Ovary (tissue), 9 donors: ENCODE results near the gene LRRC4C. TPM values are rescaled to one million over a fixed set of nuclear protein-coding genes. Genes with fewer than 3 reads are reported as not detected.

ENCODE experiments used
- DNase-seq, 5 donors: peaks; one replicate each; pipeline ENCODE4 v3.0.0-alpha.2; 2019 to 2020
- H3K27ac ChIP-seq, 2 donors: fragments of 200-600 bp; one replicate each; pipeline versions ENCODE4 v1.5.1 to v1.8.0; 2019 to 2022
- H3K27me3 ChIP-seq: fragments of 200-600 bp; one replicate; pipeline ENCODE4 v1.8.0; 2022
- H3K36me3 ChIP-seq: fragments of 200-600 bp; sonication (generic); one replicate; pipeline ENCODE4 v1.5.1; 2019
- H3K4me1 ChIP-seq: one replicate; pipeline ENCODE4 v1.8.1; 2013; ENCODE audit warnings: mild to moderate bottlenecking, moderate library complexity; ENCODE audit not compliant: insufficient read depth
- H3K4me3 ChIP-seq: fragments of 200-600 bp; sonication (generic); one replicate; pipeline ENCODE4 v1.5.1; 2017
- H3K9me3 ChIP-seq, 2 donors: fragments of 200-600 bp in 1 of 2; sonication (generic) in 1 of 2; one replicate each; pipeline versions ENCODE4 v1.5.1 to v1.8.1; 2013 to 2019; ENCODE audit warnings: mild to moderate bottlenecking in 1 of 2, moderate library complexity in 1 of 2
- CTCF ChIP-seq, 3 donors: fragments of 450-650 bp in 2 of 3; fragments of 200-600 bp in 1 of 3; IDR thresholded peaks; one replicate each; pipeline versions ENCODE4 v1.5.1 to v1.8.0; 2016 to 2022; ENCODE audit warnings: antibody characterized with exemption in 3 of 3, mild to moderate bottlenecking in 1 of 3
- EP300 ChIP-seq: sonication (generic); formaldehyde crosslinking; IDR thresholded peaks from one replicate; pipeline ENCODE4 v1.6.1; 2017; ENCODE audit warnings: antibody characterized with exemption
- POLR2A ChIP-seq: fragments of 450-650 bp; IDR thresholded peaks from one replicate; pipeline ENCODE4 v1.6.1; 2017; ENCODE audit warnings: antibody characterized with exemption, mild to moderate bottlenecking, moderate library complexity
- WGBS, 3 donors: extraction: QIAGEN DNeasy Blood & Tissue Kit in 1 of 3; methylation state at CpG; one replicate each; pipeline versions ENCODE4 v1.1.5 to v1.1.7; 2013 to 2017; 5-methylcytosine and 5-hydroxymethylcytosine counted together
- intact Hi-C, 4 donors: fragments of 100-400 bp; cut with DNase I; formaldehyde crosslinking; loops; one replicate each; pipeline versions ENCODE4 v1.11.0 to v1.15.1; 2022 to 2023
- polyA plus RNA-seq, 2 donors: library from polyadenylated mRNA; stranded (reverse); fragments of 200-250 nt in 1 of 2; fragments of 350-450 nt in 1 of 2; fragmentation: Illumina TruSeq in 1 of 2; extraction: RNeasy Lipid Tissue Mini Kit (QIAGEN cat#74804) in 1 of 2; gene quantifications; one replicate each; pipeline ENCODE4 v1.2.3, GENCODE V29; 2013 to 2014
- total RNA-seq, 7 donors: library from RNA; depleted of rRNA in 2 of 7; stranded (reverse); fragments of >200 nt in 2 of 7; fragmentation: NEBNext Ultra II Directional in 3 of 7; extraction: Animal tissue kit (Norgen Biotek cat#: 25700) in 3 of 7; gene quantifications; one replicate each; pipeline versions ENCODE4 v1.1.0 to v1.2.4, GENCODE V29; 2016 to 2023
- donor health status: DM: no; HTN: no; CAD: no; lungs with moderate emphysema.
- donor health status: DM: no; HTN: no; CAD: no.
- donor health status: Bipolar disorder and iron deficiency.
- donor health status: DM: yes; HTN: yes; CAD: no.
- donor health status: DM: no; HTN: no; CAD: no.
- donor health status: DM: yes; HTN: yes; CAD: no.

The LRRC4C gene
- total and polyA plus RNA-seq, 9 donors = 0.15 to 12.5 (median 0.78) TPM

GRCh38 chr11:40434926-40435325, 1024.5 kb downstream of the LRRC4C start:
- no peak for DNase-seq
- Histone ChIP-seq H3K9me3 (no peaks in the 10 kb centered on the region), H3K4me1 (no peaks in the 10 kb centered on the region), H3K27me3 (no peaks in the 10 kb centered on the region), H3K4me3 (no peak overlapping the region), H3K36me3 (no peaks in the 10 kb centered on the region), H3K27ac (no peak overlapping the region)
- no peak for TF ChIP-seq CTCF (IDR thresholded peaks at IDR 0.05)
- no peak for TF ChIP-seq POLR2A
- TF ChIP-seq EP300 = no peak
- WGBS, 3 donors = 91 to 94% (median 93%) methylated on average over 2 of the region's 2 CpGs
- intact Hi-C loops = no loop called here

DNA sequence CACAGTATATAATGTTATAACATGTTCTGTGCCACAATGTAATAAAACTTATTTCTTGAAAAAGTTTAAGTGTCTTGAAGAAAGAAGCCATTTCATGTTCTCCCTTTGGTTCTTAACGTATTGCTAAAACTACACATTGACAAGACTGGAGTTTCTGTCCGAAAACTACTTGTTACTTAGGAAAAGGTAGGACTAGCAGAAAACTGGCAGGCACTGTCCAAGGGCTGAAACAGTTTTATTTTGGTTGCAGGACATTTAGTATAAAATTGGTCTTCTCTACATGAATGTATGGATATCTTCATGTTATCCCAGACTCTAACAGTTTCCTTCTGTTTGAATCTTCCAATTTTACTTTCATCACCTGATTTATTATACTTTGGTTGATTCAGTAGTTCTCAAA, 1027.1 kb downstream of the LRRC4C start:
- Histone ChIP-seq H3K9me3 (no peaks in the 10 kb centered on the region), H3K36me3 (no peaks in the 10 kb centered on the region), H3K4me3 (no peak overlapping the region), H3K27ac (no peak overlapping the region), H3K27me3 (no peaks in the 10 kb centered on the region), H3K4me1 (no peaks in the 10 kb centered on the region)
- DNase-seq = no peak
- WGBS, 3 donors = 68 to 81% (median 76%) methylated on average over 2 of the region's 2 CpGs
- no peak for TF ChIP-seq EP300
- no peak for TF ChIP-seq POLR2A
- TF ChIP-seq CTCF (IDR thresholded peaks at IDR 0.05) = no peak
- intact Hi-C loops = no loop called here

- no peak for TF ChIP-seq POLR2A
- no peak for TF ChIP-seq CTCF (IDR thresholded peaks at IDR 0.05)
- TF ChIP-seq EP300 = no peak
- Histone ChIP-seq H3K4me3 (no peak overlapping the region), H3K27ac (no peak overlapping the region), H3K4me1 (no peaks in the 10 kb centered on the region), H3K27me3 (no peaks in the 10 kb centered on the region), H3K9me3 (no peaks in the 10 kb centered on the region), H3K36me3 (no peaks in the 10 kb centered on the region)
- 79 to 93% (median 89%) methylated on average over 1 of the region's 1 CpG for WGBS, 3 donors
- intact Hi-C loops = loop anchor here in 1 of 4 donors (10.0 kb wide), 1 partner anchor 1880 kb away; no protein-coding TSS in a partner anchor
- DNase-seq = no peak
These were observed 1034.3 kb downstream of the LRRC4C start for GRCh38 chr11:40425168-40425567.

DNA sequence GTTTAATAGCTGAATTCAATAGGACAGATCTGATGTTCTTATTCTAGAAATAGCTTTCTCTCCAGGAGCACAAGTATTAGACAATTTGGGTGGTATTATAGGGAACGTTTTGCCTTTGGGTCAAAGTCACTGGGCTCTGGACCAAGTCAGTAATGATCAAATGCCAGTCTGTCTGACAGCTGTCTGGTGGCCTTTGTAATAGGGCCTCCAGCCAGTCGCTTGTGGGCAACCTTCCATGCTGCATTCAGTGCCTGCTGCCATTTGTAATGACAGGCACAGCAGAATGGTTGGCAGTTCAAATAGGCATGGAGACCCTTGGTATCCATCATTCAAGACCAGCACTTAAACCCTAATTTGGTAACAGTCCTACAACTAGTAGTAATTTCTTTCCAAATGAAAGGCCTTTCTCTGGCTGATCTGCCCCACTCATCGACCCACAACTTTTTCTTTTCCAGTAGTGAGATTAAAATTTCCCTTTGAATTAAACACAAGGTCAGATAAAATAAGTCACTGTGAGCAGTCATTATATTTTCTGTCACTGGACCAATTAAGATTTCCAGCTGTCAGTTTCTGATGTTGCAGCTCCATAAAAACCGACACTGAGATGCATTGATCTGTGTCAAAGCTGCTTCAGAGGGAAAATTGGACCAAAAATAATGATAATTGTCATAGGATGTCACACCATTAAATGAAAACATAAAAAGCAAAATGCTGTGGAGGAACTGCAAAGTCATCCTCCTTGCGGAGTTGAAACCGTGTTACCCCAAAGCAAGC, 1038.1 kb downstream of the LRRC4C start:
- intact Hi-C loops = loop anchor here in 1 of 4 donors (10.0 kb wide), 1 partner anchor 1877 kb away; no protein-coding TSS in a partner anchor
- 78 to 83% (median 82%) methylated on average over 6 of the region's 6 CpGs for WGBS, 3 donors

More for the DNA sequence above, 1038.1 kb downstream of the LRRC4C start:
- Histone ChIP-seq H3K9me3 (no peaks in the 10 kb centered on the region), H3K4me1 (no peaks in the 10 kb centered on the region), H3K36me3 (no peaks in the 10 kb centered on the region), H3K4me3 (no peak overlapping the region), H3K27ac (no peak overlapping the region), H3K27me3 (no peaks in the 10 kb centered on the region)
- TF ChIP-seq EP300 (no peak), POLR2A (no peak), CTCF (IDR thresholded peaks at IDR 0.05) (no peak)
- no peak for DNase-seq
